ENCODE results near the gene PRSS21.

Gene PRSS21

GRCh38 chr16:2858245-2859025 is 41.4 kb downstream of the PRSS21 start:
- TF ChIP-seq GLIS2 (tag by site-specific recombination; IDR thresholded peaks at IDR 0.05) (peak; percentile 13; the same call in 1 of the 2 replicates), ZIC2 (tag by site-specific recombination; IDR thresholded peaks at IDR 0.05) (peak; percentile 20), ZNF639 (tag by site-specific recombination; IDR thresholded peaks at IDR 0.05) (no peak), ZBTB20 (tag by site-specific recombination; IDR thresholded peaks at IDR 0.05) (peak; percentile 84), ZNF239 (tag by site-specific recombination; IDR thresholded peaks at IDR 0.05) (no peak), GLIS1 (tag by site-specific recombination; IDR thresholded peaks at IDR 0.05) (peak; percentile 71), ZBTB8A (tag by site-specific recombination; IDR thresholded peaks at IDR 0.05) (0 out of 2 replicates have a peak, but pooled peaks have one; percentile 13)
- ChIA-PET POLR2A (no interaction called here), CTCF (interaction anchor here (0.8 to 0.9 kb wide), 3 partner anchors 16 to 84 kb away, joined by 3 to 4 read pairs (median 3); no protein-coding TSS in a partner anchor)
- H3K9me3 ChIP-seq (ENCODE audit: control insufficient read depth, insufficient read depth, low read depth, low read length): no peaks in the 10 kb centered on the region
- H3K4me3 ChIP-seq (ENCODE audit: low read depth, low read length): no peak overlapping the region
- H3K36me3 ChIP-seq (ENCODE audit: control insufficient read depth in 2 of 2, insufficient read depth in 1 of 2, low read length in 2 of 2): no peaks in the 10 kb centered on the region
- H3K4me1 ChIP-seq (ENCODE audit: control insufficient read depth, insufficient read depth, low read length): no peaks in the 10 kb centered on the region
- no peak overlapping the region for H3K27ac ChIP-seq (ENCODE audit: extremely low read depth, low read depth, low read length)

GRCh38 chr16:2859686-2860265 is 42.7 kb downstream of the PRSS21 start:
- no peaks in the 10 kb centered on the region for H3K4me1 ChIP-seq (ENCODE audit: control insufficient read depth, insufficient read depth, low read length)
- CTCF ChIA-PET: interaction anchor here (0.6 to 0.9 kb wide), 3 partner anchors 13 to 140 kb away, joined by 3 to 5 read pairs (median 4); partner anchors contain the start of gene PRSS27
- POLR2A ChIA-PET: interaction anchor here (0.7 kb wide), 1 partner anchor 21 kb away, joined by 3 read pairs; no protein-coding TSS in a partner anchor
- TF ChIP-seq HIC1 (tag by site-specific recombination; IDR thresholded peaks at IDR 0.05): no peak
- TF ChIP-seq ZNF18 (tag by site-specific recombination; IDR thresholded peaks at IDR 0.05): no peak
- no peak for TF ChIP-seq PRDM10 (tag by site-specific recombination; IDR thresholded peaks at IDR 0.05)
- TF ChIP-seq PRDM2 (tag by site-specific recombination; IDR thresholded peaks at IDR 0.05; ENCODE audit: borderline replicate concordance): no peak
- TF ChIP-seq ZNF133 (tag by site-specific recombination; IDR thresholded peaks at IDR 0.05): no peak
- no peak for TF ChIP-seq ZBTB48 (tag by site-specific recombination; IDR thresholded peaks at IDR 0.05)
- no peak for TF ChIP-seq ZNF140 (tag by site-specific recombination; IDR thresholded peaks at IDR 0.05)
- no peak for TF ChIP-seq ZBTB8A (tag by site-specific recombination; IDR thresholded peaks at IDR 0.05)
- TF ChIP-seq ZNF433 (tag by site-specific recombination; IDR thresholded peaks at IDR 0.05; ENCODE audit: low read depth): no peak
- TF ChIP-seq ZNF362 (tag by site-specific recombination; IDR thresholded peaks at IDR 0.05): no peak

More at GRCh38 chr16:2859686-2860265, 42.7 kb downstream of the PRSS21 start:
- Histone ChIP-seq H3K4me3 (ENCODE audit: low read depth, low read length) (no peak overlapping the region), H3K9me3 (ENCODE audit: control insufficient read depth, insufficient read depth, low read depth, low read length) (no peaks in the 10 kb centered on the region), H3K36me3 (ENCODE audit: control insufficient read depth in 2 of 2, insufficient read depth in 1 of 2, low read length in 2 of 2) (no peaks in the 10 kb centered on the region), H3K27ac (ENCODE audit: extremely low read depth, low read depth, low read length) (no peak overlapping the region)
